SJSA1 (cell line): ENCODE results near the gene TMEM200B. TPM values are rescaled to one million over a fixed set of nuclear protein-coding genes. Genes with fewer than 3 reads are reported as not detected.
"Not testable (repeated sequence)": the region's sequence is repeated elsewhere in the genome, so short reads cannot be mapped to it uniquely, and the experiment has no call there.

ENCODE experiments used
- DNase-seq, 2 experiments: peaks; one replicate each; pipeline ENCODE4 v3.0.0-alpha.2; 2015 to 2020; ENCODE audit warnings: low spot score in 2 of 2, low read depth in 1 of 2
- H3K27ac ChIP-seq: fragments of 250-450 bp; sonication (Bioruptor Pico); 2 replicates; pipeline ENCODE4 v1.5.1; 2020; ENCODE audit warnings: mild to moderate bottlenecking, moderate library complexity
- H3K27me3 ChIP-seq: fragments of 250-450 bp; sonication (Bioruptor Pico); replicated peaks from 2 replicates; pipeline ENCODE4 v1.5.1; 2020; ENCODE audit warnings: mild to moderate bottlenecking, moderate library complexity
- H3K36me3 ChIP-seq: fragments of 250-450 bp; sonication (Bioruptor Pico); 2 replicates; pipeline ENCODE4 v1.5.1; 2020; ENCODE audit warnings: mild to moderate bottlenecking
- H3K4me1 ChIP-seq: fragments of 250-450 bp; sonication (Bioruptor Pico); replicated peaks from 2 replicates; pipeline ENCODE4 v1.6.1; 2021; ENCODE audit warnings: mild to moderate bottlenecking
- H3K4me3 ChIP-seq: fragments of 250-450 bp; sonication (Bioruptor Pico); 2 replicates; pipeline ENCODE4 v1.5.1; 2020; ENCODE audit warnings: mild to moderate bottlenecking
- H3K9me3 ChIP-seq: fragments of 250-450 bp; sonication (Bioruptor Pico); replicated peaks from 2 replicates; pipeline ENCODE4 v1.5.1; 2020; ENCODE audit warnings: mild to moderate bottlenecking
- total RNA-seq: library from RNA; depleted of rRNA; stranded (reverse); fragments of >200 nt; shearing (Covaris generic); gene quantifications from 2 replicates; pipeline ENCODE4 v1.2.3, GENCODE V29; 2014

The TMEM200B gene
- total RNA-seq, 1 experiment from 2014 or later: 0.39 TPM

GRCh38 chr1:29113413-29114117 lies 10.1 kb downstream of the TMEM200B start:
- Histone ChIP-seq H3K4me1 (no peaks in the 10 kb centered on the region), H3K9me3 (no peaks in the 10 kb centered on the region), H3K36me3 (no peaks in the 10 kb centered on the region), H3K4me3 (no peak overlapping the region), H3K27me3 (no peaks in the 10 kb centered on the region), H3K27ac (no peak overlapping the region)
- DNase-seq: no peak

- Histone ChIP-seq H3K27ac (no peak overlapping the region), H3K4me3 (no peak overlapping the region), H3K4me1 (no peaks in the 10 kb centered on the region), H3K9me3 (no peaks in the 10 kb centered on the region), H3K27me3 (no peaks in the 10 kb centered on the region), H3K36me3 (no peaks in the 10 kb centered on the region)
- no peak for DNase-seq
Observed at GRCh38 chr1:29112705-29113412, 10.8 kb downstream of the TMEM200B start.

GRCh38 chr1:29108041-29108440 lies 15.7 kb downstream of the TMEM200B start:
- not testable (repeated sequence) for H3K27ac ChIP-seq, H3K36me3 ChIP-seq

GRCh38 chr1:29105822-29106221 lies 17.9 kb downstream of the TMEM200B start:
- Histone ChIP-seq H3K27ac (no peak overlapping the region), H3K36me3 (no peaks in the 10 kb centered on the region), H3K9me3 (no peaks in the 10 kb centered on the region), H3K4me3 (no peak overlapping the region), H3K4me1 (0 out of 2 replicates have a peak, but pooled peaks cover 4% of the 10 kb centered on the region), H3K27me3 (no peaks in the 10 kb centered on the region)
- peak in 1 of 2 experiments; percentile 11 for DNase-seq

More at GRCh38 chr1:29108041-29108440, 15.7 kb downstream of the TMEM200B start:
- not testable (repeated sequence) for H3K4me3 ChIP-seq, H3K27me3 ChIP-seq, H3K9me3 ChIP-seq, H3K4me1 ChIP-seq, DNase-seq

GRCh38 chr1:29100487-29100886 lies 23.2 kb downstream of the TMEM200B start:
- no peak for DNase-seq
- H3K9me3 ChIP-seq: no peaks in the 10 kb centered on the region
- no peak overlapping the region for H3K27ac ChIP-seq
- H3K36me3 ChIP-seq: no peaks in the 10 kb centered on the region
- no peak overlapping the region for H3K4me3 ChIP-seq
- no peaks in the 10 kb centered on the region for H3K27me3 ChIP-seq
- H3K4me1 ChIP-seq: peaks cover 4% of the 10 kb centered on the region; the same call in 1 of the 2 replicates

- no peak overlapping the region for H3K27ac ChIP-seq
- peaks cover 4% of the 10 kb centered on the region; the same call in 1 of the 2 replicates for H3K4me1 ChIP-seq
- no peaks in the 10 kb centered on the region for H3K9me3 ChIP-seq
- H3K4me3 ChIP-seq: no peak overlapping the region
- DNase-seq: peak in 1 of 2 experiments; percentile 23
- H3K27me3 ChIP-seq: no peaks in the 10 kb centered on the region
- no peaks in the 10 kb centered on the region for H3K36me3 ChIP-seq
Observed at GRCh38 chr1:29099286-29099685, 24.4 kb downstream of the TMEM200B start.

- Histone ChIP-seq H3K36me3 (no peaks in the 10 kb centered on the region), H3K4me3 (no peak overlapping the region), H3K27ac (no peak overlapping the region), H3K27me3 (no peaks in the 10 kb centered on the region), H3K4me1 (peaks cover 4% of the 10 kb centered on the region; the same call in 1 of the 2 replicates), H3K9me3 (no peaks in the 10 kb centered on the region)
- no peak for DNase-seq
Observed at GRCh38 chr1:29096231-29096886, 27.3 kb downstream of the TMEM200B start.

- Histone ChIP-seq H3K9me3 (no peaks in the 10 kb centered on the region), H3K27ac (no peak overlapping the region), H3K4me1 (peaks cover 2% of the 10 kb centered on the region; the same call in 1 of the 2 replicates), H3K27me3 (no peaks in the 10 kb centered on the region), H3K4me3 (no peak overlapping the region), H3K36me3 (no peaks in the 10 kb centered on the region)
- no peak for DNase-seq
Observed at GRCh38 chr1:29094954-29095353, 28.7 kb downstream of the TMEM200B start.

GRCh38 chr1:29094433-29094832 lies 29.3 kb downstream of the TMEM200B start:
- Histone ChIP-seq H3K36me3 (no peaks in the 10 kb centered on the region), H3K27me3 (no peaks in the 10 kb centered on the region), H3K9me3 (no peaks in the 10 kb centered on the region), H3K4me3 (no peak overlapping the region), H3K4me1 (no peaks in the 10 kb centered on the region), H3K27ac (no peak overlapping the region)
- DNase-seq: no peak

- not testable (repeated sequence) for DNase-seq, H3K4me3 ChIP-seq, H3K9me3 ChIP-seq, H3K36me3 ChIP-seq, H3K27me3 ChIP-seq, H3K27ac ChIP-seq, H3K4me1 ChIP-seq
Observed at GRCh38 chr1:29092704-29093103, 31.0 kb downstream of the TMEM200B start.

GRCh38 chr1:29090937-29091618 lies 32.6 kb downstream of the TMEM200B start:
- Histone ChIP-seq H3K27ac (no peak overlapping the region), H3K4me1 (no peaks in the 10 kb centered on the region), H3K27me3 (no peaks in the 10 kb centered on the region), H3K9me3 (no peaks in the 10 kb centered on the region), H3K4me3 (no peak overlapping the region), H3K36me3 (no peaks in the 10 kb centered on the region)
- no peak for DNase-seq

GRCh38 chr1:29084196-29084521 lies 39.5 kb downstream of the TMEM200B start:
- no peaks in the 10 kb centered on the region for H3K9me3 ChIP-seq
- H3K4me3 ChIP-seq: no peak overlapping the region
- H3K36me3 ChIP-seq: no peaks in the 10 kb centered on the region
- no peak for DNase-seq
- H3K4me1 ChIP-seq: peaks cover 9% of the 10 kb centered on the region; the same call in 1 of the 2 replicates
- H3K27ac ChIP-seq: no peak overlapping the region
- no peaks in the 10 kb centered on the region for H3K27me3 ChIP-seq

- DNase-seq: peak in 1 of 2 experiments; percentile 9
- H3K9me3 ChIP-seq: no peaks in the 10 kb centered on the region
- no peak overlapping the region for H3K27ac ChIP-seq
- H3K36me3 ChIP-seq: no peaks in the 10 kb centered on the region
- peaks cover 9% of the 10 kb centered on the region; the same call in 1 of the 2 replicates for H3K4me1 ChIP-seq
- H3K27me3 ChIP-seq: no peaks in the 10 kb centered on the region
- no peak overlapping the region for H3K4me3 ChIP-seq
Observed at GRCh38 chr1:29083317-29084195, 40.1 kb downstream of the TMEM200B start.
